ENCODE measurements around the gene RRAS2. TPM values are rescaled to one million over a fixed set of nuclear protein-coding genes. Genes with fewer than 3 reads are reported as not detected.
"Not testable (repeated sequence)": the region's sequence is repeated elsewhere in the genome, so short reads cannot be mapped to it uniquely, and the experiment has no call there.

RRAS2 gene
- total RNA-seq, 3 donors from 2014 or later (not counting 1 experiment from before 2014, with no cell fraction given): 62.1 to 86.7 (median 69.6) TPM

DNA sequence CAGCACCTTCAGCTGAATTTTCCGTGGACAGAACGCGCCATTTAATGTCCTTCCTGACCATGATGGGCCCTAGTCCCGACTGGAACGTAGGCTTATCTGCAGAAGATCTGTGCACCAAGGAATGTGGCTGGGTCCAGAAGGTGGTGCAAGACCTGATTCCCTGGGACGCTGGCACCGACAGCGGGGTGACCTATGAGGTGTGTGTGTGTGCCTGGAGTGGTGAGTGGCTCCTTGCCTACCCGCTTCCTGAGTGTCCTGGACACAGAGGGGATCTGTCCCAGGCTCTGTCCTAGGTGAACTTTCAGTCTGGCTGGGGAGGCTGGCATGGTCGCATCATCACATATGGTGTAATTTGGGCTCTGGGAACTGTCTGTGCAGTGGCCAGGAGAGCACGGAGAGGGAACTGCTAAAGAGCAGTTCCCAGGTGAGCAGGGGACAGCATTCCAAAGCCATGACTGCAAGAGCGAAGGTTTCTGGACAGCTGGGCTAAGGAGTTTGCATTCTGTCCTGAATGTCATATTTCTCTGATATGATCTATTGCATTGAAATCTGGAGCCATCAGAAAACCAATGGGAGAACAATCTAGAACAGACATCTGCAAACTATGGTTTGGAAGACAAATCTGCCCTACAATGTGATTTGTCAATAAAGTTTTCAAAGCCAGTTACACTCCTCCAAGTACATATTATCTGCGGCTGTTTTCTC is 104.3 kb downstream of the RRAS2 start:
- Histone ChIP-seq H3K9me3 (ENCODE audit: control insufficient read depth, insufficient read depth, low read length) (no peaks in the 10 kb centered on the region), H3K27me3 (ENCODE audit: control insufficient read depth, insufficient read depth, low read length) (no peaks in the 10 kb centered on the region), H3K36me3 (ENCODE audit: control insufficient read depth, insufficient read depth, low read length) (no peaks in the 10 kb centered on the region), H3K4me3 (ENCODE audit: low read length) (no peak overlapping the region), H3K4me1 (ENCODE audit: control insufficient read depth, insufficient read depth, low read length) (no peaks in the 10 kb centered on the region), H3K27ac (ENCODE audit: low read length) (no peak overlapping the region)
- Mint-ChIP-seq H3K9me3 (no peaks in the 10 kb centered on the region), H3K4me1 (no peaks in the 10 kb centered on the region), H3K27me3 (ENCODE audit: low read depth in 2 of 2) (peaks cover 6 to 7% of the 10 kb centered on the region in 2 donors), H3K36me3 (no peaks in the 10 kb centered on the region), H3K27ac (no peak overlapping the region), H3K4me3 (no peak overlapping the region)
- WGBS (ENCODE audit: insufficient coverage): 93% methylated on average over 13 of the region's 13 CpGs
- no peak for ATAC-seq
- no peak for DNase-seq
- intact Hi-C loops (cut with micrococcal nuclease): no loop called here
- TF ChIP-seq, protein P1, sequence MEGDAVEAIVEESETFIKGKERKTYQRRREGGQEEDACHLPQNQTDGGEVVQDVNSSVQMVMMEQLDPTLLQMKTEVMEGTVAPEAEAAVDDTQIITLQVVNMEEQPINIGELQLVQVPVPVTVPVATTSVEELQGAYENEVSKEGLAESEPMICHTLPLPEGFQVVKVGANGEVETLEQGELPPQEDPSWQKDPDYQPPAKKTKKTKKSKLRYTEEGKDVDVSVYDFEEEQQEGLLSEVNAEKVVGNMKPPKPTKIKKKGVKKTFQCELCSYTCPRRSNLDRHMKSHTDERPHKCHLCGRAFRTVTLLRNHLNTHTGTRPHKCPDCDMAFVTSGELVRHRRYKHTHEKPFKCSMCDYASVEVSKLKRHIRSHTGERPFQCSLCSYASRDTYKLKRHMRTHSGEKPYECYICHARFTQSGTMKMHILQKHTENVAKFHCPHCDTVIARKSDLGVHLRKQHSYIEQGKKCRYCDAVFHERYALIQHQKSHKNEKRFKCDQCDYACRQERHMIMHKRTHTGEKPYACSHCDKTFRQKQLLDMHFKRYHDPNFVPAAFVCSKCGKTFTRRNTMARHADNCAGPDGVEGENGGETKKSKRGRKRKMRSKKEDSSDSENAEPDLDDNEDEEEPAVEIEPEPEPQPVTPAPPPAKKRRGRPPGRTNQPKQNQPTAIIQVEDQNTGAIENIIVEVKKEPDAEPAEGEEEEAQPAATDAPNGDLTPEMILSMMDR (IDR thresholded peaks at IDR 0.05): no peak

DNA sequence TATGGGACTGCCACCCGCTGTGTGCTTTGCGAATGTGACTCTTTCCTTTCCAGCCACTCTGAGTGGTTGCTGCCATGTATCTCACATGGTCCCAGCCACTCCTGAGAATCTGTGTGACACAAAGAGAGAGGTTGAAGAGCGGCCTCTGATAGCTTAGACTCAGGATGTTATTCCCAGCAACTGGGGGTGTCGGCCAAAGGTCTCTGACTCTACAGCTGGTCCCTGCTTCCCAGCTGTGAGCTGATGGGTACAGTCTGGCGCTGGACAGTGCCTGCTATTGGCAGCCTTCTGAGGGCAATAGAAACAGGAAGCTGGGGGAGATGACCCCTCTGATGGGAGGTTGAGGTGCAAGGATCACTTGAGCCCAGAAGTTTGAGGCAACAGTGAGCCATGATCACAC is 105.1 kb downstream of the RRAS2 start:
- Histone ChIP-seq H3K9me3 (ENCODE audit: control insufficient read depth, insufficient read depth, low read length) (no peaks in the 10 kb centered on the region), H3K4me1 (ENCODE audit: control insufficient read depth, insufficient read depth, low read length) (peaks cover 5% of the 10 kb centered on the region), H3K4me3 (ENCODE audit: low read length) (no peak overlapping the region), H3K36me3 (ENCODE audit: control insufficient read depth, insufficient read depth, low read length) (no peaks in the 10 kb centered on the region), H3K27me3 (ENCODE audit: control insufficient read depth, insufficient read depth, low read length) (no peaks in the 10 kb centered on the region), H3K27ac (ENCODE audit: low read length) (no peak overlapping the region)
- WGBS (ENCODE audit: insufficient coverage): 97% methylated on average over 5 of the region's 5 CpGs
- peaks cover 13 to 15% of the 10 kb centered on the region in 2 donors for H3K27me3 Mint-ChIP-seq (ENCODE audit: low read depth in 2 of 2)
- no peaks in the 10 kb centered on the region for H3K36me3 Mint-ChIP-seq
- H3K4me3 Mint-ChIP-seq: no peak overlapping the region
- peaks cover 6 to 8% of the 10 kb centered on the region in 2 donors for H3K4me1 Mint-ChIP-seq
- no peak for DNase-seq
- ATAC-seq: no peak
- TF ChIP-seq, protein P1 (IDR thresholded peaks at IDR 0.05): no peak
- intact Hi-C loops (cut with micrococcal nuclease): no loop called here
- no peak overlapping the region for H3K27ac Mint-ChIP-seq
- no peaks in the 10 kb centered on the region for H3K9me3 Mint-ChIP-seq

GRCh38 chr11:14253421-14253820 is 105.6 kb downstream of the RRAS2 start:
- H3K4me3 ChIP-seq (ENCODE audit: low read length): no peak overlapping the region
- 69% methylated on average over 2 of the region's 2 CpGs for WGBS (ENCODE audit: insufficient coverage)
- H3K4me1 ChIP-seq (ENCODE audit: control insufficient read depth, insufficient read depth, low read length): peaks cover 9% of the 10 kb centered on the region
- no peak overlapping the region for H3K27ac Mint-ChIP-seq
- H3K27me3 ChIP-seq (ENCODE audit: control insufficient read depth, insufficient read depth, low read length): no peaks in the 10 kb centered on the region
- H3K9me3 Mint-ChIP-seq: no peaks in the 10 kb centered on the region
- no peaks in the 10 kb centered on the region for H3K36me3 ChIP-seq (ENCODE audit: control insufficient read depth, insufficient read depth, low read length)
- intact Hi-C loops (cut with micrococcal nuclease): no loop called here
- no peak overlapping the region for H3K4me3 Mint-ChIP-seq
- H3K9me3 ChIP-seq (ENCODE audit: control insufficient read depth, insufficient read depth, low read length): no peaks in the 10 kb centered on the region
- no peak overlapping the region for H3K27ac ChIP-seq (ENCODE audit: low read length)
- no peak for DNase-seq
- H3K36me3 Mint-ChIP-seq: no peaks in the 10 kb centered on the region
- peaks cover 14 to 17% of the 10 kb centered on the region in 2 donors for H3K27me3 Mint-ChIP-seq (ENCODE audit: low read depth in 2 of 2)
- TF ChIP-seq, protein P1 (IDR thresholded peaks at IDR 0.05): no peak
- peaks cover 10 to 12% of the 10 kb centered on the region in 2 donors for H3K4me1 Mint-ChIP-seq
- ATAC-seq: no peak

DNA sequence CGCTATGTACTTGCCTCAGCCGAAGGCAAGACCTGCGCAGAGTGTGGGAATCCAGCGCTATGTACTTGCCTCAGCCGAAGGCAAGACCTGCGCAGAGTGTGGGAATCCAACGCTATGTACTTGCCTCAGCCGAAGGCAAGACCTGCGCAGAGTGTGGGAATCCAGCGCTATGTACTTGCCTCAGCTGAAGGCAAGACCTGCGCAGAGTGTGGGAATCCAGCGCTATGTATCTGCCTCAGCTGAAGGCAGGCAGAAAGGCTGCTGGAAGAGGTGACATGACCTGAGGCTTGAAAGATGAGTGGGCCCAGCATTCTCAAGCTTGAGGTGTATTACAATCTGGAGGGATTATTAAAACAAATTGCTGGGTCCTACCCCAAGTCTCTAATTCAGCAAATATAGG is 106.5 kb downstream of the RRAS2 start:
- H3K9me3 Mint-ChIP-seq; H3K36me3 Mint-ChIP-seq; DNase-seq; H3K27ac Mint-ChIP-seq; H3K4me3 Mint-ChIP-seq; ATAC-seq; intact Hi-C loops (cut with micrococcal nuclease); H3K9me3 ChIP-seq (ENCODE audit: control insufficient read depth, insufficient read depth, low read length); H3K27ac ChIP-seq (ENCODE audit: low read length); H3K36me3 ChIP-seq (ENCODE audit: control insufficient read depth, insufficient read depth, low read length); H3K4me3 ChIP-seq (ENCODE audit: low read length); H3K27me3 ChIP-seq (ENCODE audit: control insufficient read depth, insufficient read depth, low read length): not testable (repeated sequence)
- peaks cover 14% of the 10 kb centered on the region for H3K4me1 ChIP-seq (ENCODE audit: control insufficient read depth, insufficient read depth, low read length)
- Mint-ChIP-seq H3K27me3 (ENCODE audit: low read depth in 2 of 2) (peaks cover 19 to 24% of the 10 kb centered on the region in 2 donors), H3K4me1 (peaks cover 10 to 13% of the 10 kb centered on the region in 2 donors)
- WGBS (ENCODE audit: insufficient coverage): 95% methylated on average over 8 of the region's 12 CpGs
